AG08395 (cell line): ENCODE results near the gene KDM1B.
"Not testable (repeated sequence)": the region's sequence is repeated elsewhere in the genome, so short reads cannot be mapped to it uniquely, and the experiment has no call there.

ENCODE experiments used
- DNase-seq: peaks from one replicate; pipeline ENCODE4 v3.0.0; 2012; ENCODE audit warnings: mixed read lengths, low spot score

The KDM1B gene

GRCh38 chr6:18192026-18192425, 36.8 kb downstream of the KDM1B start:
- DNase-seq = no peak

- DNase-seq = no peak
These were observed 48.6 kb downstream of the KDM1B start for GRCh38 chr6:18203786-18204185.

- DNase-seq = no peak
These were observed 49.5 kb downstream of the KDM1B start for GRCh38 chr6:18204691-18205090.

GRCh38 chr6:18206591-18206990, 51.4 kb downstream of the KDM1B start:
- DNase-seq = no peak

GRCh38 chr6:18207438-18207837, 52.2 kb downstream of the KDM1B start:
- no peak for DNase-seq

GRCh38 chr6:18207949-18208348, 52.7 kb downstream of the KDM1B start:
- DNase-seq = no peak

- DNase-seq = not testable (repeated sequence)
These were observed 53.6 kb downstream of the KDM1B start for GRCh38 chr6:18208778-18209177.

GRCh38 chr6:18209539-18210197, 54.4 kb downstream of the KDM1B start:
- DNase-seq = no peak

GRCh38 chr6:18210707-18211106, 55.5 kb downstream of the KDM1B start:
- no peak for DNase-seq

GRCh38 chr6:18211338-18211737, 56.1 kb downstream of the KDM1B start:
- no peak for DNase-seq

- DNase-seq = no peak
These were observed 57.0 kb downstream of the KDM1B start for GRCh38 chr6:18212231-18212630.

GRCh38 chr6:18213439-18213838, 58.2 kb downstream of the KDM1B start:
- no peak for DNase-seq

- DNase-seq = no peak
These were observed 58.8 kb downstream of the KDM1B start for GRCh38 chr6:18214003-18214402.

- no peak for DNase-seq
These were observed 60.2 kb downstream of the KDM1B start for GRCh38 chr6:18215436-18215835.

- peak; percentile 19 for DNase-seq
These were observed 61.2 kb downstream of the KDM1B start for GRCh38 chr6:18216411-18216810.

- DNase-seq = no peak
These were observed 63.0 kb downstream of the KDM1B start for GRCh38 chr6:18218233-18218632.

- no peak for DNase-seq
These were observed 64.4 kb downstream of the KDM1B start for GRCh38 chr6:18219591-18219990.

GRCh38 chr6:18221288-18221615, 66.0 kb downstream of the KDM1B start:
- no peak for DNase-seq

- peak; percentile 41 for DNase-seq
These were observed 71.4 kb downstream of the KDM1B start for GRCh38 chr6:18226451-18227105.

- not testable (repeated sequence) for DNase-seq
These were observed 71.9 kb downstream of the KDM1B start for GRCh38 chr6:18227166-18227565.

- DNase-seq = not testable (repeated sequence)
These were observed 73.4 kb downstream of the KDM1B start for GRCh38 chr6:18228590-18228989.

GRCh38 chr6:18231856-18232255, 76.6 kb downstream of the KDM1B start:
- not testable (repeated sequence) for DNase-seq

GRCh38 chr6:18233770-18234169, 78.5 kb downstream of the KDM1B start:
- DNase-seq = not testable (repeated sequence)

- DNase-seq = no peak
These were observed 79.3 kb downstream of the KDM1B start for GRCh38 chr6:18234564-18234963.
